Keratinocyte (primary cell): Measurements from ENCODE around the gene RGS8. TPM values are rescaled to one million over a fixed set of nuclear protein-coding genes. Genes with fewer than 3 reads are reported as not detected.

Source experiments
- DNase-seq: peaks from one replicate; pipeline ENCODE4 v3.0.0-alpha.2; 2011; ENCODE audit warnings: low read depth, missing footprints, low spot score
- FAIRE-seq: peaks from 2 replicates; lab custom pipeline; 2011; peaks lifted over from hg19 to GRCh38; lab: Jason Lieb, UNC
- H2AFZ ChIP-seq: 2 replicates; pipeline ENCODE4 v1.6.0; 2012; ENCODE audit warnings: low read length, control low read depth, inconsistent platforms; ENCODE audit not compliant: control insufficient read depth
- H3K27ac ChIP-seq: 2 replicates; pipeline ENCODE4 v1.5.1; 2011; ENCODE audit warnings: low read length; ENCODE audit not compliant: control insufficient read depth, insufficient read depth
- H3K27me3 ChIP-seq: 3 replicates; pipeline ENCODE4 v1.6.0; 2011; ENCODE audit warnings: low read length; ENCODE audit not compliant: control insufficient read depth, insufficient read depth; ENCODE audit errors: extremely low read depth
- H3K36me3 ChIP-seq, 2 experiments: 2 replicates in 1 of 2; 3 replicates in 1 of 2; pipeline ENCODE4 v1.5.1; 2011; ENCODE audit warnings: low read length in 2 of 2, mild to moderate bottlenecking in 1 of 2; ENCODE audit not compliant: control insufficient read depth in 2 of 2, insufficient read depth in 2 of 2; ENCODE audit errors: extremely low read depth in 1 of 2
- H3K4me1 ChIP-seq: 3 replicates; pipeline ENCODE4 v1.5.1; 2011; ENCODE audit warnings: low read length; ENCODE audit not compliant: control insufficient read depth, insufficient read depth; ENCODE audit errors: extremely low read depth
- H3K4me2 ChIP-seq: 3 replicates; pipeline ENCODE4 v1.6.0; 2011; ENCODE audit warnings: low read depth, low read length; ENCODE audit not compliant: control insufficient read depth, insufficient read depth; ENCODE audit errors: extremely low read depth
- H3K4me3 ChIP-seq, 3 experiments: fragments of 200-600 bp in 1 of 3; sonication (generic) in 1 of 3; 2 replicates in 2 of 3; 3 replicates in 1 of 3; pipeline ENCODE4 v1.5.1; 2011 to 2016; ENCODE audit warnings: low read length in 3 of 3, mild to moderate bottlenecking in 3 of 3, control low read depth in 2 of 3, inconsistent platforms in 1 of 3, low read depth in 1 of 3, mixed read lengths in 1 of 3, mixed run types in 1 of 3, moderate library complexity in 1 of 3; ENCODE audit not compliant: control insufficient read depth in 2 of 3, insufficient read depth in 2 of 3; ENCODE audit errors: extremely low read depth in 1 of 3
- H3K79me2 ChIP-seq: 2 replicates; pipeline ENCODE4 v1.6.0; 2012; ENCODE audit warnings: low read length; ENCODE audit not compliant: control insufficient read depth, insufficient read depth
- H3K9ac ChIP-seq: 3 replicates; pipeline ENCODE4 v1.6.0; 2011; ENCODE audit warnings: low read length; ENCODE audit not compliant: control insufficient read depth, insufficient read depth; ENCODE audit errors: extremely low read depth
- H3K9me1 ChIP-seq: 3 replicates; pipeline ENCODE4 v1.6.0; 2011; ENCODE audit warnings: low read length; ENCODE audit not compliant: control insufficient read depth, insufficient read depth; ENCODE audit errors: extremely low read depth
- H3K9me3 ChIP-seq: 2 replicates; pipeline ENCODE4 v1.5.1; 2012; ENCODE audit warnings: low read depth, low read length; ENCODE audit not compliant: control insufficient read depth
- H4K20me1 ChIP-seq: 3 replicates; pipeline ENCODE4 v1.6.0; 2011; ENCODE audit warnings: low read length; ENCODE audit not compliant: control insufficient read depth, insufficient read depth; ENCODE audit errors: extremely low read depth
- CTCF ChIP-seq, 3 experiments: IDR thresholded peaks in 1 of 3; conservative IDR thresholded peaks in 1 of 3; optimal IDR thresholded peaks in 1 of 3; 2 replicates in 2 of 3; 3 replicates in 1 of 3; pipeline versions ENCODE3 to v1.5.1; 2011; ENCODE audit warnings: low read length in 3 of 3, mild to moderate bottlenecking in 3 of 3, moderate library complexity in 2 of 3, control low read depth in 1 of 3, inconsistent platforms in 1 of 3; ENCODE audit not compliant: insufficient read depth in 2 of 3; ENCODE audit errors: extremely low read depth in 1 of 3
- EZH2 ChIP-seq: IDR thresholded peaks from one replicate; pipeline ENCODE4 v1.6.1; 2012; ENCODE audit warnings: inconsistent platforms, mild to moderate bottlenecking, low read length, moderate library complexity
- dilution Hi-C: fragments of 300-500 bp; cut with MboI; formaldehyde crosslinking; loops from one replicate; pipeline ENCODE4 v1.7.0; 2020; ENCODE audit warnings: low sequenced_read_pairs; ENCODE audit not compliant: extremely low pct_ligation_motif_present
- polyA plus RNA-seq, 5 experiments: library from polyadenylated mRNA; depleted of rRNA in 3 of 5; stranded (reverse) in 3 of 5; stranded (forward) in 1 of 5; unstranded in 1 of 5; fragments of >200 nt; gene quantifications; 1 replicate in 1 of 5; 2 replicates in 3 of 5; 3 replicates in 1 of 5; pipeline versions ENCODE4 v1.2.1 to v1.2.3, GENCODE V29; 2011 to 2012; ENCODE audit warnings: missing spikeins in 2 of 5, low read depth in 1 of 5, low replicate concordance in 1 of 5

Gene RGS8
- polyA plus RNA-seq, 1 donor (not counting 4 experiments of a cell fraction or from before 2014, with no cell fraction given): not detected

GRCh38 chr1:182713492-182713891 is 29.1 kb upstream of the RGS8 start:
- H3K4me2 ChIP-seq: no peak overlapping the region
- no peak for DNase-seq
- no peak overlapping the region for H3K4me3 ChIP-seq
- no peaks in the 10 kb centered on the region for H3K9me3 ChIP-seq
- no peaks in the 10 kb centered on the region for H3K27me3 ChIP-seq
- no peaks in the 10 kb centered on the region for H3K36me3 ChIP-seq
- TF ChIP-seq CTCF (optimal IDR thresholded peaks at IDR 0.05 in 1 of 3, IDR thresholded peaks at IDR 0.05 in 1 of 3, conservative IDR thresholded peaks at IDR 0.05 in 1 of 3; ENCODE audit: extremely low read depth in 1 of 3, insufficient read depth in 2 of 3, low read length in 3 of 3): no peak
- no peak for TF ChIP-seq EZH2
- dilution Hi-C loops: no loop called here
- FAIRE-seq: no peak
- no peaks in the 10 kb centered on the region for H3K9me1 ChIP-seq
- no peak overlapping the region for H2AFZ ChIP-seq
- H4K20me1 ChIP-seq: no peaks in the 10 kb centered on the region
- H3K4me1 ChIP-seq: peaks cover 2% of the 10 kb centered on the region
- no peak overlapping the region for H3K27ac ChIP-seq
- H3K9ac ChIP-seq: no peak overlapping the region
- H3K79me2 ChIP-seq: no peaks in the 10 kb centered on the region

GRCh38 chr1:182709855-182710254 is 25.5 kb upstream of the RGS8 start:
- no peak overlapping the region for H3K4me3 ChIP-seq
- TF ChIP-seq EZH2 (no peak), CTCF (optimal IDR thresholded peaks at IDR 0.05 in 1 of 3, IDR thresholded peaks at IDR 0.05 in 1 of 3, conservative IDR thresholded peaks at IDR 0.05 in 1 of 3; ENCODE audit: extremely low read depth in 1 of 3, insufficient read depth in 2 of 3, low read length in 3 of 3) (no peak)
- H3K27me3 ChIP-seq: no peaks in the 10 kb centered on the region
- no peak overlapping the region for H3K27ac ChIP-seq
- no peak for FAIRE-seq
- no peaks in the 10 kb centered on the region for H3K36me3 ChIP-seq
- no peaks in the 10 kb centered on the region for H3K4me1 ChIP-seq
- no peak for DNase-seq
- H4K20me1 ChIP-seq: no peaks in the 10 kb centered on the region
- no peak overlapping the region for H3K9ac ChIP-seq
- no peak overlapping the region for H2AFZ ChIP-seq
- no peaks in the 10 kb centered on the region for H3K9me1 ChIP-seq
- H3K4me2 ChIP-seq: no peak overlapping the region
- no peaks in the 10 kb centered on the region for H3K9me3 ChIP-seq
- H3K79me2 ChIP-seq: no peaks in the 10 kb centered on the region
- dilution Hi-C loops: no loop called here
